Suppressor macrophage (primary cell): Measurements from ENCODE around the gene STXBP1.

Experiments used
- DNase-seq, 4 experiments: peaks; one replicate each; pipeline ENCODE4 v3.0.0-alpha.2; 2020 to 2022

The STXBP1 gene

DNA sequence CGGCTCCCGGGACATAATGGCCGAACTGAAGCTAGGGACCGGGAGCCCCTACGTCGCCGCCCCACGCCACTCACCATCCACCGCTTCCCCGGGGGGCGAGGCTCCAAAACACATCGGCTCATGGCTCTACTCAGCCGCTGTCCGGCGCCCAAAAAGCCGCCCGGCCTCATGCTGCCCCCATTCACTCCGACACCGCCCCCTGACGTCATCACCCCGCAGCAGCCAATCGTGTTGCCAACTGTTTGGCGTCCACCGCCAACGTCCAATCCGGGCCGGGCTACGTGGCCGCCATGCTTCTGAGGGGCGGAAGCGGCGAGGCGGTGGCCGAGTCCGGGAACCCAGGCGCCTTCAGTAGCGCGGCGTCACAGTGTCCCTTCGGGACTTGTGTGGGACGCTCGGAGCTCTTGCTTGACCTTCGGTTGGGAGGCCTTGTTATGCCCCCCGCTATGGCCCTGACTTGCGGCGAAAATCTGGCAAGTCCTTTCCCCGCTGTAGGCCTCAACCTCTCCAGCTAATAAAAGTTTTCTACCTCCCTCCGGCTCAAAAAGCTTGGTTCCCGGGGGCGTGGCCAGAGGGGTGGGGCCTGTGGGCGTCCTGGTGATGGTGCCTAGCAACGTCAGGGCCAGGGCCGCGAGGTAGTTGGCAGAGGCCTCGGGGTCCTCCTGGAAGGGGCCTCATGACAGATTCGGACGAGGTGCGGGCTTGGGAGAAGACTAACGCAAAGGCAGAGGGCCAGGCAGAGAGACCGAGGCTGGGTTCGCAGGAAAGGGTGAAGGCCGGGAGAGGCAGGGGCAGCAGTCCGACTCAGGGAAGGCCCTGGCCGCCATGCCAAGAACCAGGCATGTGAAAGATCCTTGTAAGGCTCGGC is 103.6 kb downstream of the STXBP1 start, which contains the start of the genes PTRH1 and TTC16:
TSS of gene PTRH1 (minus strand) at position 194 of the 868 bp plus-strand sequence. CDS start at position 170, 24 bp downstream.
TSS of gene TTC16 (plus strand) at position 610 of the 868 bp plus-strand sequence. CDS start at position 677, 67 bp downstream.
- peak; percentile 98 to 99 (median 98) for DNase-seq

DNA sequence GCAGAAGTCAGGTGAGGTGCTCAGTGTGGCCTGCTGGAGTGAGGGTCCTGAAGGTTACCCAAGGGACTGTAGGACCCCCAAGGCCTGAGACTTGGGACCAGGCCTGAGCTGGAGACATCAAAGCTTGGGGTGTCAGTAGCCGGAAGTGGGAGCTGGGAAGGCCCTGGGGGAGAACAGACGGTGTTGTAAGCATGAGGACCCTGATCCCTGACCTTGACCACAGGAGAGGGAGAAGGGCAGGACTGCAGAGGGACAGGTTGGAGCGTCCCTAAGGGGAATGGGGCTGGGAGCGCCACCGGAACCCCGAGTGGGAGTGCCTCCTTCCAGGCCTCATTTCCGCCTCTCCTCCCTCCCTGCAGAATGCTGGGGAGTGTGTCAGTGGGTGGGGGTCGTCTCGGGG is 104.3 kb downstream of the STXBP1 start:
- DNase-seq = no peak

DNA sequence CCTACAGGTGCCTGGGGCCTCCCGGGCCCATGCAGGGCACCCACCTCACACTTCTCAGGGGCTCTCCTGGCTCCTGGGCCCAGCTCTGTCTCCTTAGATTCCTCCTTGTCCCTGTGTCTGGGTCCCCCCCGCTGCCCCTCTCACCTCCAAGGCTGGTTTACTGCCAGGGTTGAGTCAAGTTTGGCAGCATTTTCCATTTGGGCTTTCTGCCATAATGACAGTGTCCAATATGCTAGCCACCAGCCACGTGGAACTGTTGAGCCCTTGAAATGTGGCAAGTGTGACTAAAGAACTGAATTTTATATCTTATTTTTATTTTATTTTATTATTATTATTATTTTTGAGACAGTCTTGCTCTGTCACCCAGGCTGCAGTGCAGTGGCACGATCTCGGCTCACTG is 105.7 kb downstream of the STXBP1 start:
- DNase-seq = no peak

DNA sequence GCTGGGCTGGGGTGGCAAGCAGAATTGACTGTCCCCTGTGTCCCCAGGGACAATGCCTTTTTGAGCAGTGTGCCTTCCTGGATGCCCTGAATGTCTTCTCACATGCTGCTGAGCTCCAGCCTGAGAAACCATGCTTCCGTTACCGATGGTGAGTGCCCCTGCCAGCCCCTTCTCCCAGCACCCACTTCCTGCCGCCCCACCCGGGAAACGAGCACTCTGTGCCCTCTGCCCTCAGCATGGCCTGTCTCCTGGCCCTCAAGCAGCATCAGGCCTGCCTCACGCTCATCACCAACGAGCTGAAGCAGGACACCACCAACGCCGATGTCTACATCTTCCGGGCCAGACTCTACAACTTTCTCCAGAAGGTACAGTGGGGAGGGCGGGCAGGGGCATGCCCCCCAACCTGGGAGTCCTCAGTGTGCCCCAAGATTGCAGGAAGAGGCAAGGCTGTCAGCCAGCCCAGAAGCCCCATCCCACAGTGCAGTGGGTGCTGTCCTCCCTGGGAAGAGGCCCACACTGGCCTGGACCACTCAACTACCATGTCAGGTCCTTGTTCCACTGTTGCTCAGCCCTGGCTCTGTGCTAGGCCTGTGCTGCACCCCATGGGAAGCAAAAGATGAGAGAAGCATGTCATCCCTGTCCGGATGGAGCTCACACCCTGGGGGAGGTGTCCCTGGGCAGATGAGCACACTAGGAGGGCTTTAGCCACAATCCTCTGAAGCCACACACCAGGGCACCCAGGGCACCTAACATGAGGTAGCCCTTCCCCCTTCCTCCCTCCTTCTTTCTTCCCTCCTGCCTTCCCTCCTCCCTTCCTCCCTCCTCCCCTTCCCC is 108.2 kb downstream of the STXBP1 start:
- DNase-seq = no peak

DNA sequence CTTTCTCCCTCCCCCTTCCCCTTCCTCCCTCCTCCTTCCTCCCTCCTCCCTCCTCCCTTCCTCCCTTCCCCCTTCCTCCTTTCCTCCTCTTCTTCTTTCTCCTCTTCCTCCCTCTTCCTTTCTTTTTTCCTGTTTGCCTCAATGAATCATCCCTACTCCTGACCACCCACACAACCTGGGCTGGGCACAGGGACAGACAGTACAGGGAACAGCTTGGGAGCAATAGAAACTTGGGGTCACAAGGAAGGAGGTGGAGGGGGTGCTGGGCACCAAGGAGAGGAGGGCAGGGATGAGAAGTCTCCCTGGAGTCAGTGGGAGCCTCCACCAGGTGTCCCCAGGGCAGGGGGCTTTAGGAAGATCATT is 108.8 kb downstream of the STXBP1 start:
- DNase-seq = no peak

DNA sequence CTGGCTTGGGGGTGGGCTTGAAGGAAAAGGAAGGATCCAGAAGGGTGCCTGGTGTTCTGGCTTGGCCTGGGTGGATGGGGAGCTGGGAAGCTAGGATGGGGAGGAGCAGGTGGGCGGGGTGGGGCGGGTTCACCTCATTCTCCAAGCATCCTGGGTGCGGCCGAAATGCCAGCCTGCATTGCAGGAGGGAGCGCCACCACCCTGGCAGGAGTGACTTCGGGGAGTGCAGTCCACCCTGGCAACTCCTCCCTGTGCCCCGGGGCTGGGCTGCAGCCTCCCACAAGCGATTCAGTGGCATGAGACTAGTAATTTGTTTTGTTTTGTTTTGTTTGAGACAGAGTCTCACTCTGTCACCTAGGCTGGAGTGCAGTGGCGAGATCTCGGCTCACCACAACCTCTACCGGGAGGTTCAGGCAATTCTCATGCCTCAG is 109.3 kb downstream of the STXBP1 start:
- no peak for DNase-seq

DNA sequence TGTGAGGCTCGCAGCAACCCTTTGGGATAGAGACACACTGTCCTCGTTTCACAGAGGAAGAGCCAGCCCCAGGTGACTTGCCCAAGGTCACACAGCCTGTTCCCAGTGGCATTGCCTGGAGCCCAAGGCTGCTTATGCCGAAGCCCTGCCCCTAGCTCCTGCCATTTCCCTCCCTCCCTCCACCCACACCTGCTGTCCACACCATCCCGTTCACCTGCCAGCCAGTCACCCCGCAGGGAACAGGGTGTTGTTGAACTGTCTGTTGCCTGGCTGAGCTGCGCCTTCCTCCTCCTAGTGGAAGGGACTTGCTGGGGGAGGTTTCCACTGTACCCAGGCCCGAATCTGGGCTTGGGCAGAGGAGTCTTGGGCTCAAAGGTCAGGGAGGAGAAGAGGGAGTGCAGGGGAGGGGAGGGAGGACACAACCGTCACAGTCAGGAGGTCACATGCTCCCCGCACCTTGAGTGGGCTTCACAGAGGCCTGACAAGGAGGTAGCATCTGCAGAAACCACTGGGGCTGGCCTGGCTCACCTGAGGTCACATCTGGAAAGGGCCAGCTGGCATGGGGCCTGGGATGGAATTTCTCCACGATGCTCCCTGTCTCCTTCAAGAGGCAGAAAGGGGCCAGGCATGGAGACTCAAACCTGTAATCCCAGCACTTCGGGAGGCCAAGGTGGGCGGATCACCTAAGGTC is 110.1 kb downstream of the STXBP1 start:
- DNase-seq = no peak

DNA sequence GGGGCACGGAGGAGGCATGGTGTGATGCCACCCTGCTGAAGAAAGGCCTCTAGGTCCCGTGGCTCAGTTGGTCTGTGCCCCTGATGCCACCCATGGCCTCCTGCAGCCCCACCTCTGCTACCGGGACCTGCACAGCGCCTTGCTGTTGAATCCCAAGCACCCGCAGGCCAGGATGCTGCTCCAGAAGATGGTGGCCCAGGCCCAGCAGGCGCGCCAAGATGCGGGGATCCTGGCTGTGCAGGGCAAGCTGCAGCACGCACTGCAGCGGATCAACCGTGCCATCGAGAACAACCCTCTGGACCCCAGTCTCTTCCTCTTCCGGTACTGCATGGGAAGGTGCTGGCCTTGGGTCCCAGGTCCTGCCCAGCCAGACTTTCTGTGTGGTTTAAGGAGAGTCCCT is 110.9 kb downstream of the STXBP1 start:
- DNase-seq = no peak

DNA sequence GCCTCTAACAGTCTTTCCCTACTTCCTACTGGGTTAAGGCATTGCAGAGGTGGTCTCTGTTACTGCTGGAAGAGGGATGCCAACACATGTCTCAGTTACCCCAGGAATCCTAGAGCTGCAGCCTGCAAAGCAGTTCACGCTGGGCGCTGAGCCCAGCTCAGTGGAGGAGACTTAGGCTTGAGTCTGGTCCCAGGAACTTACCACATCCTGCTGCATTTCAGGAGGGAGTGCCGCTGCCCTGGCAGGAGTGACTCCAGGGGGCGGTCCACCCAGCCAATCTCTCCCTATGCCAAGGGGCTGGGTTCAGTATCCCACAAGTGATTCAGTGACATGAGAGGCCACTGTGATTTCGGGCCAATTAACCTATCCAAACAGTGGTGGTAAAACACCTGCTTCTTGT is 111.4 kb downstream of the STXBP1 start:
- no peak for DNase-seq

DNA sequence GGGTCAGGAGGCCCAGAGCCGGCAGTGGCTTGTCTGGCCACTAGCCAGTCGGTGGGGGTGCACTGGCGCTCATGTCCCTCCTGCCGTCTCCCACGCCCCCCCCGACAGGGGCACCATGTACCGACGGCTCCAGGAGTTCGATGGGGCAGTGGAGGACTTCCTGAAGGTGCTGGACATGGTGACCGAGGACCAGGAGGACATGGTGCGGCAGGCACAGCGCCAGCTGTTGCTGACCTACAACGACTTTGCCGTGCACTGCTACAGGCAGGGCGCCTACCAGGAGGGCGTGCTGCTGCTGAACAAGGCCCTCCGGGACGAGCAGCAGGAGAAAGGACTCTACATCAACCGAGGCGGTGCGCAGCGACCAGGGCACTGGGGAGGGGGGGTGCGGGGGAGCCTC is 111.9 kb downstream of the STXBP1 start:
- no peak for DNase-seq

DNA sequence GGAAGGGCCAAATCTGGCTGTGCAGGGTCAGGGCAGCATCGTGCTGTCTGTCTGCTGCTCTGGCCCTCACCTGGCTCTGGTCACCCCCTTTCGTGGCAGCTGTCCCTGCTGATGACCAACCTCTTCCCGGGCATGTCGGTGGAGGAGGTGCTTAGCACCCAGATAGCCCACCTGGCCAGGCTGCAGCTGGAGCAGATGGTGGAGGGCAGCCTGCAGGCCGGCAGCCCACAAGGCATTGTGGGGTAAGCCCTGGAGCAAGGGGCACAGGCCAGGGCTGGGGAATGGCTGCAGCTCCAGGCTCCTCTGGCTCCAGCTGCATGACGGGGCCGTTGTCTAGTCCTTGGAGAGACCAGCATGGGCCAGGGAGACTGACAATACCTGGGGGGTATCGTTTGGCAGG is 114.8 kb downstream of the STXBP1 start:
- no peak for DNase-seq

DNA sequence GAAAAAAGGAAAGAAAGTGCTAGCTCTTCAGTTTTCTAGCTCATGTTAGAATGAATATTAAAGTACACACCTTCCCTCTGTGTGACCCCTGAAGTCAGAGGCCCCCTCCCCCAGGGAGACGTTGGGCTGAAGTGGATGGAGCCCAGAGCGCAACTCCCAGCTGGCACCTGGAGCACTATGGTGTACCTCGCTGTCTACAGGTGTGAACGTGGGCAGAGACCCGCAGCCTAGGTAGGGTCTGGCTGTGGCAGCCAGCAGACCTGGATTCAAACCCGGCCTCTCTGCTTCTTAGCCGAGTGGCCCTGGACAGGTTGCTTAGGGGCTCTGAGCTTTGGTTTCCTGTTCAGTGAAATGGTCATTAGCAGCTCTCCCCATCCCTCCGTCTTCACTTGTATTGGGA is 116.7 kb downstream of the STXBP1 start:
- DNase-seq = no peak

DNA sequence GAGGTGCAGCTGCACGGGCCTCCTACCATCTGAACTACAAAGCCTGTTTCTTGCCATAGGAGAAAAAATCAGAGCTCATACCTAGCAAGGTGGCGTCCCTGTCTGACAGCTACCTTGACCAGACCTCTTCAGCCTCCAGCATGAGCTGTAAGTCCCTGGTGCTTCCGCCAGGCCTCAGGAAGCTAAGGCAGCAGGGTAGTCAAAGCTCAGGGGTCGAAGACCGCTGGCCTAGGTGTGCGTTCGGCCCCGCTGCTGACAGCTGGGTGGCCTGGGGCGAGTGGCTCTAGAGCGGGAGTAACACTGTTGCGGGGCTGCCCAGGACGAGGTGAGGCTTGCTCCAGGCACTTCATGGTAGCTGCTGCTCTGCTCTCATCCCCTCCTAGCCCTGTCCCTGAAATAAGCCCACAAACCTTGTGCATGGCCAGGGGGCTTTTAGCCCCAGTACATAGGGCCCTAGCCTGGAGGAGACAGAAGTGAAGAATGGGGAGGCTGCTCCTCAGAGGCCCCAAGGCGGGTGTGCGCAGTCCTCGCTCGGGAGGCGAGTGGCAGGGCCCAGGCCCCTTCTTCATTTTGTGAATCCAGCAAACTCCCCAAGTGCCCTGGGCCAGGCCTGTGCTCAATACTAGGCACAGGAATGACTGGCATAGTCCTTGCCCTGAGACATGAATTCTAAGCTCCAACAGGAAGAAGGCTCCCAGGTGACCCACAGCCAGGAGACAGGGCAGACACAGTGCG is 117.6 kb downstream of the STXBP1 start:
- DNase-seq = no peak

DNA sequence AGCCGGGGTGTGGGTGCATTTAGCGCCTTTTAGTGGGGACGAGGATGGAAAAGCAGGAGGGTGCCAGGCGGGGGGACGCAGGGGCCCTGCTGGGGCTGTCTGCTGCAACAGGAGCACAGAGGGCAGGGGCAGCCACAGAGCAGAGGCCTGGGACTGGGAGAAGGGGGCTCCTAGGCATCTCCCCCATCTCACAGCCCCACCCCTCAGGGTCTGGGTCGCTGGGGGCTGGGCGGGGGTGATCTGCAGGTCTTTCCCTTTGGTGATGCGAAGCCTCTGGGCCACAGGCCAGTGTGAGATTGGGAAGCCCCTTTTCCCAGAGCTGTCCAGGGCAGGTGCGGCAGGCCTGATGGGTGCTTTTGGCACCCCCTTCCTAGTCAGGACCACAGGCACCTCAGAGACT is 118.2 kb downstream of the STXBP1 start:
- DNase-seq = no peak

DNA sequence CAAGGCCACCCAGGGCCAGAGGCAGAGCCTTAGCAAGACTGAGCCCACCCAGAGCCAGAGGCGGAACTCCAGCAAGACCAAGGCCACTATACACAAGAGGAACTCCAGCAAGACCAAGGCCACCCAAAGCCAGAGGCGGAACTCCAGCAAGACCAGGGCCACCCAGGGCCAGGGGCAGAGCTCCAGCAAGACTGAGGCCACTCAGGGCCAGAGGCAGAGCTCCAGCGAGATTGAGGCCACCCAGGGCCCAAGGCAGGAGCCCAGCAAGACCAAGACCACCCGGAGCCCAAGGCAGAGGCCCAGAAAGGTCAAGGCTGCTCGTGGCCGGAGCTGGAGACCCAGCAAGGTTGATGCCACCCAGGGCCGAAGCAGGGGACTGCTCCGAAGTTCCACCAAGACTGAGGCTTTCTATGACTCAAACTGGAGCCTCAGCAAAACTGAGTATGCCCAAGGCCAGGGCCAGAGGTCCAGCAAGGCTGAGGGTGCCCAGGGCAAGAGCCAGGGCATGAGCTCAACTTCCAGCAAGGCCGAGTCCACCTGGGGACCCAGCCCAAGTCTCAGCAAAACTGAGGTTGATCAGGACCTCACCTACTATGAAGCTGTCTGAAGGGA is 118.8 kb downstream of the STXBP1 start:
- no peak for DNase-seq

DNA sequence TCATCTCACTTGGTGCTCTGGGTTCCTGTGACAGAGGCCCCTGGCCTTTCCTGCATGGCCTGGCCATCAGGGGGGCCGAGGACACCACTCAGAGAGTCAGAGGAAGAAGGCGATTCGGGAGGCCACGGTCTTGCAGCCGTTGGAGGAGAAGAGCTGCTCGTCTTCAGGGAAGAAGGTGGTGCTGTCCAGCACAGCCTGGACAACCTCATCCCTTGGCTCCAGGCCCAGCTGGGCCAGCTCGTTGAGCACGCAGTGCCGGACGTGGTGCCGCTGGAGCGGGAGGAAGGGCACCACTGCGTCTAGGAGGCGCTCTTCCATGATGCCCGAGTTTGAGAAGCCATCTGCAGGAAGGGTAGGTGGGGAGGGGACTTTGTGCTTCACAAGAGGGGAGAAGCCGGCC is 119.9 kb downstream of the STXBP1 start:
- DNase-seq = no peak

DNA sequence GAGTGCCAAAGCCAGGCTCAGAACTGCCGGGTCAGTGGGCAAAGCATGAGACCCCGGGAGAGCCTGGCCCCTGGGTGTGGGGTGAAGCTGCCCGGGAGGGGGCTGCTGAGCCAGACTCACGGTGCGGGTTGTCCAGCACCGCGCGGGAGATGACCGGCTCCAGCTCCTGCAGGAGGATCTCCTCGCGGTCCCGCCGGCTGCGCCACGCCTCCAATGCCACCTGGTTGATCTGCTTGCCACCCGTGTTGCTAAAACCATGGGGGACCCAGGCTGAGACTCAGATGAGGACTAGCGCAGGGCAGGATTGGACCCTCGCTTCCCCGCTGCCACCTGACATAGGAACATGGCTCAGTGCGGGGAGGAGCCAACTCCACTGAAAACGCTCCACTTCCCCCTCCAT is 120.4 kb downstream of the STXBP1 start:
- DNase-seq = no peak

DNA sequence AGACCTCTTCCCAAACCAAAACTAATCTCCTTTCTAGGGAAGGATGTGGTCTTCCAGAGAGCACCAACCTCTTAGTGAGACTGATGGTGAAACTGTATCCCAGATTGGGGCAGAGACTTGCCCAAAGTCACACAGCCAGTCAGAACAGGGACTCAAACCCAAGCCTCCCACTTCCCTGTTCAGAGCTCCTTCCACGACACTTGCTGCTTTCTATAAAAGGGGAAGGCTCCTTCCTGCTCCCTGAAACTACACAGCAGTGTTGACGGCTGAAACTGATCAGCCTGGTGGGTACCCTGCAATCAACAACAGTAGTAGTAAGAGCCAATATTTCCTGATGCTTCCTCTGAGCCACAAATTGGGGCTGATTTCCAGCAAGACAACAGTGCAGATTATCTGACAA is 121.5 kb downstream of the STXBP1 start:
- peak; percentile 11 to 65 (median 53) for DNase-seq

DNA sequence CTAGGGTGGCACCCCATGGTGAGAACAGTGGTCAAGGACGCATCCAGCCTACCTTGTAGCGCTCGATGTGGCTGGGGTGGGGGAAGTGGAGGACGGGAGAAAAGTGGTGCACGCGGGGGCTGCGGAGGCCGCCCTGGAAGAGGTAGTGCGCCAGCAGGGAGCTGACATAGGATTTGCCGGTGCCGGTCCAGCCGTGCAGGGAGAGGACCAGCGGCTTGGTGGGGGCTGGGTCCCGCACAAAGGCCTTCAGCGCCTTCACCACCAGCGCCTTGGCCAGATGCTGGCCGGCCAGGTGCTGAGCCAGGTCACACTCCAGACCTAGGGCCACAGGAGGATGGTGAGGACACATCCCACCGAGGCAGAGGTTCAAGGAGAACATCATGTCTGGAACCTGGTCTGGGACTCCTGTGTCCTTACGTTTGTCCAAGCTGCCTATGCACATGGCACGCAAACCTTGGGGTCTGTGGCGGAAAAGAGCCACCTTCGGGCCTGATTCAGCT is 122.2 kb downstream of the STXBP1 start:
- DNase-seq = no peak

DNA sequence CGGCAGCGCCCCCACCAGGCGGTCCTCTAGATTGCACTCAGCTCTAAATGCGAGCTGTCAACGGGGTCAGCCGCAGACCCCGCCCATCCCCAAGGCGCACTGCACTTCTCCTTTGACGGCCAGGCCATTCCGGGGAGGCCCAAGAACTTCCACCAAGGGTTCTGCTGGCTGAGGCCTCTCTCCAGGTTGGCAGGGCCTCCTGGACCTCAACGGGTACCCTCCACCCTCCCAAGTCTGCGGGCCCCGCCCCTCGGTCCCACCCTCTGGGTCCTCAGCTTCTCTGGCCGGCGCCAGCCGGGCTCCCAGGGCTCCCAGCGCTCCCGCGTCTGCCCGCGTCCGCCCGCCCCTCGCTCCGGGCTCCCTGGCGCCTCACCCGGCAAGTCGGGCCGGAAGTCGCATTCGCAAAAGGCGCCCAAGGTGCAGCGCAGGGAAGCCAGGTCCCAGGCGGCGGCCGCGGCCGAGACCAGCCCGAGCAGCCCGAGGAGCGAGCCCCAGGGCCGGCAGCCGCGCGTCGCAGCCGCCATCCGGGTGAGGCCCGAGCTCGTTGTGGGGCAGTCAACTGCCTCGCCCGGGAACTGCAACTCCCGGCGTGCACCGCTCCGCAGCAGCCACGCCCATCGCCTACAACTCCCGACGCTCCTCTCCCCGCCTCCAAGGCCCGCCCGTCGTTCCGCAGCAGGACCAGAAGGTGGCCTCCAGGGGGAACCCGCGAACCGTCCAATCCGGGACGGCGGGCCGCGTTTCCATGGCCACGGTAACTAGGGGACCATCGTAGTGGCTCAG is 122.9 kb downstream of the STXBP1 start, which contains the start of gene TOR2A:
TSS of gene TOR2A (minus strand) at position 548 of the 783 bp plus-strand sequence. CDS start at position 524, 24 bp downstream.
- DNase-seq = peak; percentile 99
